Ishikawa (cell line): ENCODE data around the gene ASB2.

Experiments used
- EP300 ChIP-seq: IDR thresholded peaks from 2 replicates; pipeline ENCODE4 v1.6.1; 2012; ENCODE audit warnings: borderline replicate concordance
- RAD21 ChIP-seq: IDR thresholded peaks from 2 replicates; pipeline ENCODE4 v1.6.1; 2012; ENCODE audit warnings: low read depth
- TAF1 ChIP-seq: IDR thresholded peaks from 2 replicates; pipeline ENCODE4 v1.6.1; 2012; ENCODE audit warnings: low read depth, mild to moderate bottlenecking
- USF1 ChIP-seq: IDR thresholded peaks from 2 replicates; pipeline ENCODE4 v1.6.1; 2012
- TF ChIP-seq, protein P1 (sequence below): IDR thresholded peaks from 2 replicates; pipeline ENCODE4 v1.6.1; 2012; ENCODE audit warnings: low read depth, mild to moderate bottlenecking

DNA sequence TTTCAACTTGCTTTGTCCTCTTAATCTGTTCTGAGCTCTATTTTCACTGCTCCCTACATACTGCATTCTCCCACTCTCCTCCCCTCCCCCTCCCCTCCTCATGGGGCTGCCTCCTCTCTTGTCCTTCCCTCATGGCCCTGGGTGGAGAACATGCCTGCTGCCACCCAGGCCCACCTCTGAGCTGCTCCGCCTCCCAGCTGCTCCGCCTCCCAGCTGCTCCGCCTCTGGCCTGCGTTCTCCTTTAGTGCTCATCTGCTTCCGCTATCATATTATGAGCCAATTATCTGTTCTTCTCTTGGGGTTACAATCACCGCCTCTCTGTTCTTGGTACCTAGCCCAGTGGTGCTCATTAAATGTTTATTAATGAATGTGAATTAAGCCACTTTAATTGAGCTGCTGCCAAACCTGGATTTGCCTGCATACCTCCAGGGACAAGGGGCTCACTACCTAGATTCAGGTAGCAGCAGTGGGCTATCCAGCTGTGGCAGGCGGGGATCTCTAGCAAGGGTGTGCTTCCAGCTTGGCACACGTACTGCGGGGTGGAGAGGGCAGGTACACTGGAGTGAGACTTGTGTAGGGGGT, 81.3 kb downstream of the ASB2 start:
- TF ChIP-seq, protein P1, sequence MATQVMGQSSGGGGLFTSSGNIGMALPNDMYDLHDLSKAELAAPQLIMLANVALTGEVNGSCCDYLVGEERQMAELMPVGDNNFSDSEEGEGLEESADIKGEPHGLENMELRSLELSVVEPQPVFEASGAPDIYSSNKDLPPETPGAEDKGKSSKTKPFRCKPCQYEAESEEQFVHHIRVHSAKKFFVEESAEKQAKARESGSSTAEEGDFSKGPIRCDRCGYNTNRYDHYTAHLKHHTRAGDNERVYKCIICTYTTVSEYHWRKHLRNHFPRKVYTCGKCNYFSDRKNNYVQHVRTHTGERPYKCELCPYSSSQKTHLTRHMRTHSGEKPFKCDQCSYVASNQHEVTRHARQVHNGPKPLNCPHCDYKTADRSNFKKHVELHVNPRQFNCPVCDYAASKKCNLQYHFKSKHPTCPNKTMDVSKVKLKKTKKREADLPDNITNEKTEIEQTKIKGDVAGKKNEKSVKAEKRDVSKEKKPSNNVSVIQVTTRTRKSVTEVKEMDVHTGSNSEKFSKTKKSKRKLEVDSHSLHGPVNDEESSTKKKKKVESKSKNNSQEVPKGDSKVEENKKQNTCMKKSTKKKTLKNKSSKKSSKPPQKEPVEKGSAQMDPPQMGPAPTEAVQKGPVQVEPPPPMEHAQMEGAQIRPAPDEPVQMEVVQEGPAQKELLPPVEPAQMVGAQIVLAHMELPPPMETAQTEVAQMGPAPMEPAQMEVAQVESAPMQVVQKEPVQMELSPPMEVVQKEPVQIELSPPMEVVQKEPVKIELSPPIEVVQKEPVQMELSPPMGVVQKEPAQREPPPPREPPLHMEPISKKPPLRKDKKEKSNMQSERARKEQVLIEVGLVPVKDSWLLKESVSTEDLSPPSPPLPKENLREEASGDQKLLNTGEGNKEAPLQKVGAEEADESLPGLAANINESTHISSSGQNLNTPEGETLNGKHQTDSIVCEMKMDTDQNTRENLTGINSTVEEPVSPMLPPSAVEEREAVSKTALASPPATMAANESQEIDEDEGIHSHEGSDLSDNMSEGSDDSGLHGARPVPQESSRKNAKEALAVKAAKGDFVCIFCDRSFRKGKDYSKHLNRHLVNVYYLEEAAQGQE = no peak
- TF ChIP-seq TAF1 (no peak), USF1 (no peak), EP300 (no peak), RAD21 (no peak)
